DMS53 treated with DMSO at 0.1 percent for 48 hours (cell line): ENCODE results near the gene ZNRF4.
"Not testable (repeated sequence)": the region's sequence is repeated elsewhere in the genome, so short reads cannot be mapped to it uniquely, and the experiment has no call there.

Source experiments
- DNase-seq: peaks from one replicate; lab custom pipeline; 2025; ENCODE audit not compliant: unreplicated experiment; lab: John Stamatoyannopoulos, UW

ZNRF4 gene

GRCh38 chr19:5455367-5456129, at the start of gene ZNRF4:
Gene ZNRF4, plus strand, starts transcription at chr19:5455417. Its CDS starts 75 bp downstream, at chr19:5455492.
- DNase-seq = no peak

DNA sequence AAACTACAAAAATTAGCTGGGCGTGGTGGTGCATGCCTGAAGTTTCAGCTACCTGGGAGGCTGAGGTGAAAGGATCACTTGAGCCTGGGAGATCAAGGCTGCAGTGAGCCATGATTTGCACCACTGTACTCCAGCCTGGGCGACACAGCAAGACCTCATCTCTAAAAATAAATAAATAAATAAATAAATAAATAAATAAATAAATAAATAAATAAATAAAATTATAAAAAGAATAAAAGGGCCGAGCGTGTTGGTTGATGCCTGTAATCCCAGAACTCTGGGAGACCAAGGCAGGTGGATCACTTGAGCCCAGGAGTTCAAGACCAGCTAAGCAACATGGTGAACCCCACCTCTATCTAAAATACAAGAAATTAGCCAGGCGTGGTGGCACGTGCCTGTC, 49.0 kb upstream of the ZNRF4 start:
- not testable (repeated sequence) for DNase-seq

GRCh38 chr19:5406816-5407215, 48.4 kb upstream of the ZNRF4 start:
- DNase-seq = no peak

GRCh38 chr19:5407356-5407755, 47.9 kb upstream of the ZNRF4 start:
- no peak for DNase-seq

- no peak for DNase-seq
These were observed 37.5 kb upstream of the ZNRF4 start for GRCh38 chr19:5417495-5418436.

GRCh38 chr19:5418677-5419076, 36.5 kb upstream of the ZNRF4 start:
- DNase-seq = no peak

DNA sequence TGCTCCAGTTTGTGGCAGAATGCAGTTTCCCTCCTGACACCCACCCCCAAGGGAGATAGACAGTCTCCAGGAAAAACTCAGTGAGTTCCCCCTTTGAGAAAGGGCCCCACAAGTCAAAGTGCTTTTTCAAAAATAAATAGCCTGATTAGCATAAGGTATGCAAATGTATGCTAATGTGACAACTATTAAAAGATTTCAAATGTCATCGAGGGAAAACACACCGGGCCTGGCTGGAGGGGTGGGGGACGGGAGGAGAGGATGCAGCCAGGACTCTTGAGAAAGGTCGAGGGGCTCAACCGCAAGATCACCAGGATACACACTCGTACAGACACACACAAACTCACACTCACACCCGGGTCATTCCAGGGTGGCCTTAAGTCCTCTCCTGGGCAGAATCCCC, 34.3 kb upstream of the ZNRF4 start:
- DNase-seq = no peak

- DNase-seq = no peak
These were observed 31.6 kb upstream of the ZNRF4 start for GRCh38 chr19:5423567-5424125.

GRCh38 chr19:5424192-5424973, 30.8 kb upstream of the ZNRF4 start:
- DNase-seq = no peak

GRCh38 chr19:5425260-5425659, 30.0 kb upstream of the ZNRF4 start:
- no peak for DNase-seq

DNA sequence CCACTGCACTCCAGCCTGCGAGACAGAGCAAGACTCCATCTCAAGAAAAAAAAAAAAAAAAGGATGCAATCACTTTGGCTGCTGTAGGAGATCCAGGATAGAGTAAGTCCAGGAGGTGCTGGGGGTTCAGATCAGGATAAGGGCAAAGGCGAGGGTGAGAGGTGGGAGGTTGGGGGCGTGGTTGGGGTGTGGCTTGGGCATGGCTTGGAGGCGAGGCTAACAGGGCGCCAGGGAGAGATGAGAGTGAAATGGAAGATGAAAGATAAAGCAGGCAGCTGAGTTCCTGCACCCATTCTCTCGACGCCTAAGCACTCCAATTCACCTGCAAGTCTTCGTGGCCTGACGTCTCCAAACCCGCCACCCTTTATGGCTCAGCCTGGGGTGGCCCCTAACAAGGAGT, 25.0 kb upstream of the ZNRF4 start:
- DNase-seq = no peak

DNA sequence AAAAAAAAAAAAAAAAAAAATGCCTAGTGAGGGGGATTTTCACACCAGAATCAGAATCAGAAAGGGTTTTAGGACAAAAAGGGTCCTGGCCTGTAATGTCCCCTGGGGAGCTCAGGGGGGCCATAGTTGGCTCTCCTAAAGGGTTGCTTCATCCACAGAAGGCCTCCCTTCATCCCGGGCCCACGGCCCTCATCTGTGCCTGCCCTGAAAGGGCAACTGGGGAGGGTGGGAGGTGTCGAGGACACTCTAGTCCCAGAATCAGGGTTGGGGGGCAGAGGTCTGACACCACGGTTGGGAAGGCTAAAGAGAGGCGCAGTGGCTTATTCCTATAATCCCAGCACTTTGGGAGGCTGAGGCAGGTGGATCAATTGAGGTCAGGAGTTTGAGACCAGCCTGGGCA, 22.5 kb upstream of the ZNRF4 start:
- no peak for DNase-seq

GRCh38 chr19:5434351-5434917, 20.8 kb upstream of the ZNRF4 start:
- DNase-seq = no peak

DNA sequence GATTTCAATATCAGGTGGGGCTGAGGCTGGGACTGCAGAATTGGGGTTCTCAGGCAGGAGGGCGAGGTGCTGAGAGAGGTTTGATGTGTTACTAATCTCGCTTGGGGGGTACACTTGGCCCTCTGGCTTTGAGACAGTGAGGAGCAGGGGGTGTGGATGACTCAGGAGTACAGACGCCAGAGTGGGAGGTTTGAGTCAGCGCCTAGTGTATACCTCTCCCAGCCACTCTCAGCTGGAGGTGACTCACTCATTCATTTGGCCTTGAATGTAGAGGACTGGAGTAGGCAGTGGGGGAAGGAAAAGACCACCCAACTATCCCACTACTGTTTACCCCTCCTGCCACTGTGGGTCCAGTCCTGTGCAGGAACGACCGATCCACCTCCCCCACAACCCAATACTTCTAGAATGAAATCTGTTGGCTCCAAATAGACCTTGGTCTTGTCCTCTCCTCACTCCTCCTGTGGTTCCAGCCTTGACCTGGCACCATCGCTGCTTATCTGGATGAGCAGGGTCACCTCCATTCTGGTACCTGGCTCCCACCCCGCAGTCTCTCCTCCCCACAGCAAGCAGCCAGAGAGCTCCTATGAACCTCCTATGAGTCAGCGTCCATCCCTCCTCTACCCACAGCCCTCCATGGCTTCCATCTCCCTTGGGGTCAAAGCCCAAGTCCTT, 20.1 kb upstream of the ZNRF4 start:
- no peak for DNase-seq

DNA sequence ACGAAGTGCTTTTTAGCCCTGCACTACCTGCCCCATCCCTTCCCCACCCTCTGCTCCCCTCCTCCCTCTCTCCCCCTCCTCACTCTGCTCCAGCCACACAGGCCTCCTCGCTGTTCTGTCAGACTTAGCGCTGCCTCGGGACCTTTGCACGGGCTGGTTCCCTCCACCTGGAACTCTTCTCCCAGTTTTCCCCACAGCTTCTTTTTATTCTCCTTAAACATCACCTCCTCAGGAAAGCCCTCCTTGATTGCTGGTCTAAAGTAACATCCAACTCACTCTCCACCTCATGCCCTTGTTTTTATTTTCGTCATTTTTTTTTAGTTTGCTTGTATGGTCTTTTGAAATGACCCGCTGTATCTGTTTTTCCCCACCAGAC, 19.6 kb upstream of the ZNRF4 start:
- no peak for DNase-seq

GRCh38 chr19:5436106-5436947, 18.9 kb upstream of the ZNRF4 start:
- no peak for DNase-seq

- no peak for DNase-seq
These were observed 18.3 kb upstream of the ZNRF4 start for GRCh38 chr19:5436948-5437306.

DNA sequence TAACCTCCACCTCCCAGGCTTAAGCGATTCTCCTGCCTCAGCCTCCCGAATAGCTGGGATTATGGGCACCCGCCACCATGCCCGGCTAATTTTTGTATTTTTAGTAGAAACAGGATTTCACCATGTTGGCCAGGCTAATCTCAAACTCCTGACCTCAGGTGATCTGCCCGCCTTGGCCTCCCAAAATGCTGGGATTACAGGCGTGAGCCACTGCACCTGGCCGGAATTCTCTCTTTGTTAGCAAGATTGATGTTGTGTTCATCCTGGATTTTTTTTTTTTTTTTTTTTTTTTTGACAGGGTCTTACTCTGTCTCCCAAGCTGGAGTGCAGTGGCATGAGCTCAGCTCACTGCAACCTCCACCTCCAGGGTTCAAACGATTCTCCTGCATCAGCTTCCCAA, 16.5 kb upstream of the ZNRF4 start:
- DNase-seq = not testable (repeated sequence)

- no peak for DNase-seq
These were observed 15.8 kb upstream of the ZNRF4 start for GRCh38 chr19:5439452-5439851.
